Activated CD8-positive, alpha-beta memory T cell treated with anti-CD3 and anti-CD28 coated beads, Interleukin-2, amount 50 U/mL, for 24 hours (primary cell): ENCODE data around the gene ZC3H11A.
"Not testable (repeated sequence)": the region's sequence is repeated elsewhere in the genome, so short reads cannot be mapped to it uniquely, and the experiment has no call there.

Source experiments
- DNase-seq: peaks from one replicate; pipeline ENCODE4 v3.0.0-alpha.2; 2020; ENCODE audit errors: extremely low read depth

Gene ZC3H11A

DNA sequence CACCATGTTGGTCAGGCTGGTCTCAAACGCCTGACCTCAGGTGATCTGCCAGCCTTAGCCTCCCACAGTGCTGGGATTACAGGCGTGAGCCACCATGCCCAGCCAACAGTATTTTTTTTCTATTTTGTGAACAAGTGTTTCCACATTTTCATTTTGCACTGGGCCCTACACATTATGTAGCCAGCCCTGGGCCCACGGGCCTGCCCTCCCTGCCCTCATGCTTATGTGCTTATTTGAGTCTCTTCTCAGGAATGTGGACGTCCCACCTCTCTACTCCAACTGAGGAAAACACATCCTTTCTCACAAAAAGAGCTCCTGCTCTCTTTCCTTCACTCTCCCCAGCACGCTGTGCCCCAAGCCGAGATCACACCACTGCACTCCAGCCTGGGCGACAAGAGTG, 13.5 kb upstream of the ZC3H11A start:
- no peak for DNase-seq

DNA sequence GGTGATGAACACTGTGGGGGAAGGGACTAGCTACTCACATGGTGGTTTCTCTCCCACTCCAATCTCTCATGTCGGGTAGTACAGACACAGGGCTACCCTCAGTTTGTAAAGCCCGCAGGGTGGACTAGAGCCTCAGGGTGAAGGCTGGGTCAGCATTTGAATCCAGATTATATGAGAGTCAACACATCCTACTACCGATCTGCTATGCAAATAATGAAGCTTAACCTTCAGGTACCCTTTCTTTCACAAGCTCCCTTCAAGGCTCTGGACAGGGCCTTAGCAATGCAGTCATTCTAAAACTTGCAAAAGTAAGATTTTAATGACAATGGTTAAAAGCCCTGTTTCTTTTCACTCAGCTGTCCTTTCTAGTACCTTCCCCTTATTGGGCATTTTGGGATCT, 5.5 kb upstream of the ZC3H11A start:
- DNase-seq, result no peak

DNA sequence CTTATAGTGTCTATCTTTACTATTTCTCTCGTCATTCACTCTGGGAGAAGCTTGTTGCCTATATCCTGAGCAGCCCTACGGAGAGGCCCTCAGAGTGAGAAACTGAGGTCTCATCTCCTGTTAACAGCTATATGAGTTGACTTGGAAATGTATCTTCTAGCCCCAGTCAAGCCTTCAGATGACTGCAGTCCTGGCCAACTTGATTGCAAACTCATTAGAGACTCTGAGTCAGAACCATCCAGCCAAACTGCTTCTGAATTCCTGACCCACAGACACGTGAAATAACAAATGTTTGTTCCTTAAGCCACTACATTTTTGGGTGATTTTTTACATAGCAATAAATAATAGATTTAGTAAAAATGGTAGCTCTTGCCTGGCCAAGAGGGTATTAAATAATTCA, 3.9 kb upstream of the ZC3H11A start:
- no peak for DNase-seq

DNA sequence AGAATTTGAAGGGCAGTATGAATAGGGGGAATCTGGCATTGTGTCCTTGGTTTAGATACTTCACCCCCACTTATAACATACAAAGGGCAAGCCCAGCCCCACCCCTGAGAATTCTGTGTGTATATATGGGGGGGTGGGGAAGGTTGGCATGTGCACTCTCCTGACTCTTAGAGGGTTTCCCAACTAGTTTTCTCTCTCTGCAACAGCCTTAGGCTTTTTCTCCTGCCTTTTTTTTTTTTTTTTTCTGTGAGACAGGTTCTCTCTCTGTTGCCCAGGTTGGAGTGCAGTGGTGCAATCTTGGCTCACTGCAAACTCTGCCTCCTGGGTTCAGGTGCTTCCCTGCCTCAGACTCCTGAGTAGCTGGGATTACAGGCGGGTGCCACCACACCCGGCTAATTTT, 2.9 kb upstream of the ZC3H11A start:
- no peak for DNase-seq

DNA sequence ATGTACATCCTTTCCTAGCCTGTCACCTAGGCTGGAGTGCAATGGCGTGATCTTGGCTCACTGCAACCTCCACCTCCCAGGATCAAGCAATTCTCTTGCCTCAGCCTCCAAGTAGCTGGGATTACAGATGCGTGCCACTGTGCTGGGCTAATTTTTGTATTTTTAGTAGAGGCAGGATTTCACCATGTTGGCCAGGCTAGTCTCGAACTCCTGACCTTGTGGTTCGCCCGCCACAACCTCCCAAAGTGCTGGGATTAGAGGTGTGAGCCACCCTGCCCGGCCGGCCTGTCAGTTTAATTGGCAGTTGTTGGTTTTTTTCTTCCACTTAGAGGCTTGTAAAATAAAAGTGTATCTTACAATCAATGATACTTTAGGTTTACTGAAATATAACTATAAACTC, 1.9 kb upstream of the ZC3H11A start:
- not testable (repeated sequence) for DNase-seq

DNA sequence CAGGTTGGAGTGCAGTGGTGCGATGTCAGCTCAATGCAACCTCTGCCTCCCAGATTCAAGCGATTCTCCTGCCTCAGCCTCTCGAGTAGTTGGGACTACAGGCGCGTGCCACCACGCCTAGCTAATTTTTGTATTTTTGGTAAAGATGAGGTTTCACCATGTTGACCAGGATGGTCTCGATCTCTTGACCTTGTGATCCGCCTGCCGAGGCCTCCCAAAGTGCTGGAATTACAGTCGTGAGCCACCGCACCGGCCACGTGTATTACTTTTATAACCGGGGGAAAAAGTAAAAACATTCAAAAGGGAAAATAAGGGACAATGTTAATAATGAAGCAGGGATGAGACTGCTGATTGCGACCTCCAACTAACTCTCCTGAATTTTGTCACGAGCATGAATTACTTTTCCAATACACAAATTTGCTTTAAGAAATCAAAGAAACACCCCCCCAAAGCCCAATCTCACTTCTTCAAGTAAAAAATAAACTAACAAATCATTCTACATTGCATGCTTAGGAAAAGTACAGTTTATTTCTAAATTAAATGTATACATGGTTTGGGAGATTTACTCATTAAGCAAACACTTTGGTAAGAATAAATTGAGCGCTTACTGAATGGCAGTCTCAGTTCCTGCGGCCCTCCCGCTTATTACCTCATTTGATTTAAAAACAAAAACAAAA, 521 bp upstream of the ZC3H11A start:
- no peak for DNase-seq

DNA sequence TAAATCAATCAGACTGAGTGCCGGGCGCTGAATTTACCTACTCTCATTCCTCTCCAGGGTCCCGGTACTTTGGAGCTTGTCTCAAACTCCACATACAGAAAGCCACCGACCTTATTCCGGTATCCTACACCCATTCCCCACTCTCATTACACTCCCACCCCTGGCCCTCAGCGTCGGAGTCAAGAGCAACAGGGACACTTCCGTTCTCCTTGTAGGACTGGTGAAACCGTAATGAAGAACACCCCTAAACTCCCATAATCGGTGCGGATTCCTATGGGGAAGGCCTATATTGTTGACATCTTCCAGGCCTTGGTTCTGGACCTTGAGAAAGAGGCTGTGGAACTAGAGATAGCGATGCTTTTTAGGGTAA, 798 bp downstream of the ZC3H11A start:
- no peak for DNase-seq

DNA sequence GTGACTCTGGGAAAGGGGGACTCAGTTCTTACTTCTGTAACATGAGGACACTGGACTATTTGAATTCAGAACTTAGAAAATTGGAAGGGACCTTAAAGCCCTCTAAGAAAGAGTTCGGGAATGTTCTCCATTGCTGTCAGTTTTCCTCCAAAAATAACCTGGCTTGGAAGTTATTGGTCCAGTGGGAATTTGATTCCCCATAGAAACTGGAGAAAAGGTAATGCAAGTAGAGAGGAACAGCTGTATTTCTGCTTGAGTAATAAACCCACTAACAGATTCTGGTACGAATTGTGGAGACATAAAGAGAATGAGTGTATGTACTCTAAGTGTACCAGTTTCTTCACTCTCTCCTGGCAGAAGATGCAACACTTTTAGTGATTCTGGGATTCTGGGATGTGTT, 1.8 kb downstream of the ZC3H11A start:
- DNase-seq, result no peak

DNA sequence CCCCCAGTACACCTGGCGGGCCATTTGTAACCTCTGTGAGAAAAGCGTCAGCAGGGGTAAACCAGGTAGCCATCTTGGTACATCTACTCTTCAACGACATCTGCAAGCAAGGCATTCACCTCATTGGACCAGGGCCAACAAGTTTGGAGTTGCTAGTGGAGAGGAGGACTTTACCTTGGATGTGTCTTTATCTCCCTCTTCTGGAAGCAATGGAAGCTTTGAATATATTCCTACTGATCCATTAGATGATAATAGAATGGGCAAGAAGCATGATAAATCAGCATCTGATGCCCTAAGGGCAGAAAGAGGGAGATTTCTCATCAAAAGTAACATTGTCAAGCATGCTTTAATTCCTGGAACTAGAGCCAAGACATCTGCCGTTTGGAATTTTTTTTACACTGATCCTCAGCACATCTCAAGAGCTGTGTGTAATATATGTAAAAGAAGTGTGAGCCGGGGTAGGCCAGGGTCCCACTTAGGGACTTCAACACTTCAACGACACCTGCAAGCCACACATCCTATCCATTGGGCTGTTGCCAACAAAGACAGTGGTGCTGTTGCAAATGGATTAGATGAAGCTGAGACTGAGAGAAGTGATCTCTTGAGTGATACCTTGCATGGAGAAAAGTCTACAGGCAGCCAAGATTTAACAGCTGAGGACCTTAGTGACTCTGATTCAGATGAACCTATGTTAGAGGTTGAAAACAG, 2.7 kb downstream of the ZC3H11A start:
- no peak for DNase-seq

DNA sequence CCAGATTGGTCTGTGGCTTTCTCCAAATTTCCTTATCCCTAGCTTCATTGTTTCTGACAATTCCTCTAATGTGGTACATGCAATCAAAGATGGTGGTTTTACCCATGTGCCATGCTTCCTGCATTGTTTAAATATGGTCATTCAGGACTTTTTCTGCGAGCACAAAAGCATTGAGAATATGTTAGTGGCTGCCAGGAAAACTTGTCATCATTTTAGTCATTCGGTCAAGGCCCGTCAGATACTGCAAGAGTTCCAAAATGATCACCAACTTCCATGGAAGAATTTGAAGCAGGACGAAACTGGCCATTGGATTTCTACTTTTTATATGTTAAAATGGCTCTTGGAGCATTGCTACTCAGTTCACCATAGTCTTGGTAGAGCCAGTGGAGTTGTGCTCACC, 3.7 kb downstream of the ZC3H11A start:
- no peak for DNase-seq

DNA sequence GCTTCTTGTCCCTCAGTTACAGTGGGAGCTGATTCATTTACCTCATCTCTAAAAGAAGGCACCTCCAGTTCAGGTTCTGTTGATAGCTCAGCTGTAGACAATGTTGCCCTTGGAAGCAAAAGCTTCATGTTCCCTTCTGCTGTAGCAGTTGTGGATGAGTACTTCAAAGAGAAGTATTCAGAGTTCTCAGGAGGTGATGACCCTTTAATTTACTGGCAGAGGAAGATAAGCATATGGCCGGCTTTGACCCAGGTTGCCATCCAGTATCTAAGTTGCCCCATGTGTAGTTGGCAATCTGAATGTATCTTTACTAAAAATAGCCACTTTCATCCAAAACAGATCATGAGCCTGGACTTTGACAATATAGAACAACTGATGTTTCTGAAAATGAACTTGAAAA, 4.5 kb downstream of the ZC3H11A start:
- DNase-seq, result no peak

DNA sequence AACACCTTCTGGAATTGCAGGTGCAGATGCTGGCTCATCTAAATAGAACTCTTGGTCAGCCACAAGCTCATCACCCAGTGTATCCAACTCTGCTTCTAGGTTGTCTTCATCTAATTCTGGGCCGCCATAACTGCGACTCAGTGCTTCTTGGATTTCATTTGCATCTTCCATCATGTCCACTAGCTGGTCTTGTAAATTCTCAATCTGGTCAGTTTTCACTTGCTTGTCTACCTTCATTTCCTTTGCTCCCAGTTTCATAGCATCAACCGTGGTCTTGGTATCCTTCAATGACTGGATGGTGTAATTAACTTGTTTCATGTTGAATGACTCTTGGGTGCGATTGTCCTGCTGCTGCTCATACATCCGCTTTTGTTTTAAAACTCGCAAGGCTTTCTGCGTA, 10.3 kb downstream of the ZC3H11A start:
- DNase-seq, result no peak

DNA sequence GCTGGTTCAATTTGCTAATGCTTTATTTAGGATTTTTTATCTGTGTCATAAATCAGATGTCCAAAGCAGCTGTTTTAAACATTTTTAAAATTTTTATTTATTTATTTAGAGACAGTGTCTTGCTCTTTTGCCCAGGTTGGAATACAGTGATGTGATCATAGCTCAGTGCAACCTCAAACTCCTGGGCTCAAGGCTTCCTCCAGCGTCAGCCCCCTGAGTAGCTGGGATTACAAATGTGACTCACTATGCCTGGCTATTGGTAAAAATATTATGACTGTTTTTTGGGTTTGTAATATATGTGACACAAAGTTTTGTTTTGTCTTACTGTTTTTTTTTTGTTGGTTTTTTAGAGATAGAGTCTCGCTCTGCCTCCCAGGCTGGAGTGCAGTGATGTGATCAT, 11.8 kb downstream of the ZC3H11A start:
- no peak for DNase-seq

DNA sequence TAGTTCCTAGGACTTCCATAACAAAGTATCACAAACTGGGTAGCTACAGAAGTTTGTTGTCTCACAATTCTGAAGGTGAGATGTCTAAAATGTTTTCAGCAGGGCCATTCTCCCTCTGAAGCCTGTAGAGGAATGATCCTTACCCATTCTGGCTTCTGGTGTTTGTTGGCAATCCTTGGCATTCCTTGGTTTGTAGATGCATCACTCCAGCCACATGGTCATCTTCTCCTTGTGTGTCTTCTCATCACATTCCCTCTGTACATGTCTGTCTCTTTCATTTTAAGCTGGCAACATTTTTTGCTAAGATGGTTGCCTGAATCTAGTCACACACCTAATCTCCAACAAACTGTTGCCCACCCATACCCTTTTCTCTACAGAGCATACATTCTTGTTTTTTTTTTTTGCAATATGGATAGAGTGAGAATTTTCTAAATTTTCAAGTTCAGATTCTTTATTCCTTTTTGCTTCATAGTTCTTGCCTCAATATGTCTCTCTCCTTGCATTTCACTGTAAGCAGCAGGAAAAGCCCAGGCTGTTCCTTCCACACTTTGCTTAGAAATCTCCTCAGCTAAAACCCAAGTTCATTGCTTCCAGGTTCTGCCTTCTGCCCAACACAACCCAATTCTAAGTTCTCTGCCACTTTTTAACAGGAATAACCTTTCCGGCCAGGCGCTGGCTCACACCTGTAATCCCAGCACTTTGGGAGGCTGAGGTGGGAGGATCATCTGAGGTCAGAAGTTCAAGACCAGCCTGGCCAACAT, 18.3 kb downstream of the ZC3H11A start:
- DNase-seq, result no peak

DNA sequence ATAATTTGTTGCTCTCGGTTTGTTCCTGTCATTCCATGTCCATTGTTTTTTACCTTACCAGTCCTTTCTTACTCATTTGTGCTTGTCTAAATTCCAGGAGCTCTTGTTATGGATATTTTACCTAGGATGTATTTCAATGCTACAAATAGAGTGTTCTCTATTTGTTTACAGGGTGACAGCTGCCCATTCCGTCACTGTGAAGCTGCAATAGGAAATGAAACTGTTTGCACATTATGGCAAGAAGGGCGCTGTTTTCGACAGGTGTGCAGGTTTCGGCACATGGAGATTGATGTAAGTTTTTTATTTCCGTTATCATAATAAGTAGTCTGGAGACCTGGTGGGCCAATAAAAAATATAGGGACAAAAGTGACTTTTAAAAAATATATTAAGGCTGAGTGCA, 23.0 kb downstream of the ZC3H11A start:
- DNase-seq, result no peak

DNA sequence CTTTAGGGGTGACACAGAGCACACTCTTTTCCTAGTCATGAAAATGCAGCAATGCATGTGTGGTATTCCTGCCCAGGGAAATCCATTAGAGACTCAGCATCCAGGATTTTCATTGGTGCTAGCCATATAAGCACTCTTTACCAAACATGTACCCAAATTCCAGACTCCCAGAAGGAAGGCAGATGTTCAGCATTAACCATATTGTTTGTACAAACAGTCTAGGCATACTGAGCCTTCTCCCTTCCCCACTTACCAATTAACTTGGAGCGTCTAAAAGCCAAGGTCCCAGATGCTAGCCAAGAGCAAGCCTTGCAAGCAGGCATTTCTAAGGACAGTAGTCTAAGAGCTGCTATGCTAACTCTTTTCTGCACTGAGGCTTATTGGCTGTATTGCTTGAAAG, 27.9 kb downstream of the ZC3H11A start:
- no peak for DNase-seq

DNA sequence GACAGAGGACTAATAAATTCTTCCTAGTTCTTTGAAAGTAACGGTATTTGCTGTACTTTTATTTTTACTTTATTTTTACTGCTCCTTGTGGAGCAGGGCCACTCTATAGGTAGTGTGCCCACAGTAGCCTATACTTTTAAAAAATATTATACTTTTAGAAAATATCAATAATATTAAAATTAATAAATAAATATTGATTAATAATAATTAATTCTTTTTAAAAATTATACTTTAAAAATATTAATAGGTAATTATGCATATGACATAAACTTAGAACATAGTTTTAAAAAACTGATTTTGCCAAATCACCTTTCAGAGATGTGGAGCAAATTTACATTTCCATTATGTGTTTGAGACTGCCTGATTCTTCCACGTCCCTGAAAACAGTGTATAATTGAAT, 30.8 kb downstream of the ZC3H11A start:
- no peak for DNase-seq

DNA sequence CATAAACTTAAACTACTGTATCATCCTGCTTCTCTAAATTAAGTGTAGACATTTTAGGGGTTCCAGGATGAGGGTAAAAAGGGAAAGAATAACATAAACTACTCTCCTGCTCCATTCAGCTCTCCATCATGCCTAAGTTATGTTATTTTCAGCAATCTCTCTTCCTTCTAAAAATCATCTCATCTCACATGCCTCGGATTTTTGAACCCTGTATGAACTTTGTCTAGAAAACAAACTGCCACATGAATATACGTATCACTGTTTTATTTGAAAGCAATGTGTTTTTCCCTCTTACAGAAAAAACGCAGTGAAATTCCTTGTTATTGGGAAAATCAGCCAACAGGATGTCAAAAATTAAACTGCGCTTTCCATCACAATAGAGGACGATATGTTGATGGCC, 32.6 kb downstream of the ZC3H11A start:
- no peak for DNase-seq

DNA sequence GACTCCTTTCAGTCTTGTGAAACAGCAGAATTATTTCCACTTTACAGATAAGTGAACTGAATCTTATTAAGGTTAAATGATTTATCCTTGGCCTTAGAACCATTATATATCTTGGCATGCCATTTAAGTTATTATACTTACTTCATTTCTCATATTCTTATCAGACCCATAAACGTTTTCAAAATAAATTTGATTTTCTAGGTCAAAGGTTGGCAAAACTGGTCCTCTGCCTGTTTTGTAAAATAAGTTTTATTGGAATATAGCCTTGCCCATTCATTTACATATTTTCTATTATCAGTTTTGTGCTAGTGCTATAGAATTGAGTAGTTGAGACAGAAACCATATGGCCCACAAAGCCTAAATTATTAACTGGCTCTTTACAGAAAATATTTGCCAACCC, 33.1 kb downstream of the ZC3H11A start:
- no peak for DNase-seq

DNA sequence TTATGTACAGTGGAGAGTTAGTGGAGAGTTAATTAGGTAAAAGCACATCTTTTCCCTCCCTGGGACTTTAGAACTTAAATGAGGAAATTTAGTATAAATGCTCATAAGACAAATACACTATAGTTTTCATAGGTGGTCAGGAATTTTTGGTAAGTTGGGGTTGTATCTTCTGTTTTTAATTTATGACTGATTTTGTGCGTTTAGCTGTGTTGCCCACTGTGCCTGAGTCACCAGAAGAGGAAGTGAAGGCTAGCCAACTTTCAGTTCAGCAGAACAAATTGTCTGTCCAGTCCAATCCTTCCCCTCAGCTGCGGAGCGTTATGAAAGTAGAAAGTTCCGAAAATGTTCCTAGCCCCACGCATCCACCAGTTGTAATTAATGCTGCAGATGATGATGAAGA, 33.8 kb downstream of the ZC3H11A start:
- DNase-seq, result not testable (repeated sequence)

DNA sequence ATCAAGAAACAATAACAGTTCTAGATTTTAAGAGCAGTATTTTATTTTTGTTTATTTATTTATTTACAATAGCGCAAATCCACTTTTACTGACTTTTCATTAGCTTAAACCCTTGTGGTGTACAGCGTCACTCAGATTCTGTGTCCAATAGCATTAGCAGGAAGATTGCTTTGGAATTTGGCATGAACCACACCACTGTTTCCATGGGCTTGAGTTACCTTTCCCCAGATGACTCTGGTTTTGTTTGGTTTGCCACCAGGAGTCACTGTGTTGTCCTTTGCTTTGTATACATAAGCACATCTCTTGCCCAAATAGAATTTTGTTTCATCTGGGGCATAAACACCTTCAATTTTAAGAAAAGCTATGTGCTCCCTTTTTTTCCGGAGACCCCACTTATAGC, 40.1 kb downstream of the ZC3H11A start:
- DNase-seq, result no peak

DNA sequence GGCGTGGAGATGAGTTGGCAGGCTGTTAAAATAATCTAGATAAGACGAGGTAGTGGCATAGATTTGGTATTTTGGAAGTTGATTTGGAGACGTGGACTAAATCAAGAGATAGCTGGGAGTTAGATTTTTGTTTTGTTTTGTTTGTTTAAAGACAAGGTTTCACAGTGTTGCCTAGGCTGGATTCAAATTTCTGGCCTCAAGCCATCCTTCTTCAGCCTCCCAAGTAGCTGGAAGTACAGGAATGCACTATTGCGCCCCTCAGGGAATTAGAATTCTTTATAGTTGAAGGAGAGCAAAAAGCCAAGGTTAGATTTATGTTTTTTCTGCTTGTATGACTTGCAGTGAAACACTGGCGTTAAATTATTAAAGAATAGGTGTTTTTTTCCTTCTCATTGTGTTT, 43.7 kb downstream of the ZC3H11A start:
- DNase-seq, result no peak

DNA sequence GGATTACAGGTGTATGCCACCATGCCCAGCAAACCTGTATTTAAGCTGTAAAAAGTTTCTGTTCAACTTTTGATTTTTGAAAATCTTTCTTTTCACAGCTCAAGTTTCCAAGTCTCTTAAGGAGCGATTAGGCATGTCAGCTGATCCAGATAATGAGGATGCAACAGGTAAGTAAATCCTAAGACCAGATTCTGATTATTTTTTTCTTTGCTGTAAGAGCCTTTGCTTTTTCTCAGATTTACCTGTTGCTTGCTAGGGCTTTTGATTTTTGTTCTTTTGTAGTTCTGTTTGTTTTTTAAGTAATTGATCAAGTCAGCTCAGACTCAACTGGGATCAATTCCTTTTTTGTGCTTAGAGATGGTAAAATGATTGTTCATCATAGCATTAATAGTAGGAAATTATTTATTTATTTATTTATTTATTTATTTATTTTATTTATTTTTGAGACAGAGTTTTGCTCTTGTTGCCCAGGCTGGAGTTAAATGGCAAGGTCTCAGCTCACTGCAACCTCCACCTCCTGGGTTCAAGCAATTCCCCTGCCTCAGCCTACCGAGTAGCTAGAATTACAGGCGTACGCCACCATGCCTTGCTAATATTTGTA, 44.9 kb downstream of the ZC3H11A start:
- DNase-seq, result no peak
